ENCODE data around the gene ITK.
A peak's percentile ranks its signal among the peaks of the same experiment; 100 is the strongest.

- TF ChIP-seq CTCF (conservative IDR thresholded peaks at IDR 0.05; ENCODE audit: low read length) = no peak
- TF ChIP-seq EZH2phosphoT487 (IDR thresholded peaks at IDR 0.05; ENCODE audit: borderline replicate concordance) = 0 out of 2 replicates have a peak, but pooled peaks have one; percentile 10
Observed at GRCh38 chr5:157180374-157181264, at the start of gene ITK.

All from Loucy (cell line).